DMS 273 (cell line): Measurements from ENCODE around the gene ALG10.
"Not testable (repeated sequence)": the region's sequence is repeated elsewhere in the genome, so short reads cannot be mapped to it uniquely, and the experiment has no call there.

Experiments used
- DNase-seq: peaks from one replicate; lab custom pipeline; 2025; ENCODE audit not compliant: unreplicated experiment; lab: John Stamatoyannopoulos, UW

Gene ALG10, protein sequence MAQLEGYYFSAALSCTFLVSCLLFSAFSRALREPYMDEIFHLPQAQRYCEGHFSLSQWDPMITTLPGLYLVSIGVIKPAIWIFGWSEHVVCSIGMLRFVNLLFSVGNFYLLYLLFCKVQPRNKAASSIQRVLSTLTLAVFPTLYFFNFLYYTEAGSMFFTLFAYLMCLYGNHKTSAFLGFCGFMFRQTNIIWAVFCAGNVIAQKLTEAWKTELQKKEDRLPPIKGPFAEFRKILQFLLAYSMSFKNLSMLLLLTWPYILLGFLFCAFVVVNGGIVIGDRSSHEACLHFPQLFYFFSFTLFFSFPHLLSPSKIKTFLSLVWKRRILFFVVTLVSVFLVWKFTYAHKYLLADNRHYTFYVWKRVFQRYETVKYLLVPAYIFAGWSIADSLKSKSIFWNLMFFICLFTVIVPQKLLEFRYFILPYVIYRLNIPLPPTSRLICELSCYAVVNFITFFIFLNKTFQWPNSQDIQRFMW

DNA sequence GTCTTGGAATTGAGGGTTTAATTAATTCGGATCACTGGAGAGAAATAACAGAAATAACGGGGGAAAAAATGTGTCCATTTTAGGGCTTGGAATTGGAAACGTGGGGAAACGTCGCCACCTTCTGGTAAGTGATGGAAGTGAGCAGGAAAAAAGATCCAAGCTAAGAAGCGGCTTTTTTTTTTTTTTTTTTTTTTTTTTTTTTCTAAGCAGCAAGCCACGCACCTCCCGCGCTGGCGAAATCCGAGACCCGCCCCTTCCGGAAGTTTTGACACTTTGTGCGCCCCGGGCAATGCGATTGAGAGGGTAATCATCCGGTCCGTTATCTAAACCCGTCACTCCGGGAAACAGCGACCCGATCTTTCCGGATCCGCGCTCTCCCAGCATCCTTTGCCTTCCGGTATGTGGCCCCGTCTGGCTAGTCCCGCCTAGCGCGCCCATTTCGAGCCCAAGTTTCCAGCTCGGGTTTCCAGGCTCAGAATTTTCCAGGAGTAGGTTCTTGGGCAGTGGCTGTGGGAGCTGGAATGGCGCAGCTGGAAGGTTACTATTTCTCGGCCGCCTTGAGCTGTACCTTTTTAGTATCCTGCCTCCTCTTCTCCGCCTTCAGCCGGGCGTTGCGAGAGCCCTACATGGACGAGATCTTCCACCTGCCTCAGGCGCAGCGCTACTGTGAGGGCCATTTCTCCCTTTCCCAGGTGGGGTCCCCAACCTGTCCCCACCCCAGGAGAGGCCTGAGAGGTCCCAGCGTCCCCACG is at the start of gene ALG10:
Gene ALG10, plus strand, starts transcription at position 418 of the 752 bp plus-strand sequence. Its CDS starts 104 bp downstream, at position 522.
- peak; percentile 97 for DNase-seq

DNA sequence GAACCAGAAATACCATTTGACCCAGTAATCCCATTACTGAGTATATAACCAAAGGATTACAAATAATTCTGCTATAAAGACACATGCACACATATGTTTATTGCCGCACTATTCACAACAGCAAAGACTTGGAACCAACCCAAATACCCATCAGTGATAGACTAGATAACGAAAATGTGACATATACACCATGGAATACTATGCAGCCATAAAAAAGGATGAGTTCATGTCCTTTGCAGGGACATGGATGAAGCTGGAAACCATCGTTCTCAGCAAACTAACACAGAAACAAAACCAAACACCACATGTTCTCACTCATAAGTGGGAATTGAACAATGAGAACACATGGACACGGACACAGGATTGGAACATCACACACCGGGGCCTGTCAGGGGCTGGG is 49.4 kb upstream of the ALG10 start:
- DNase-seq = not testable (repeated sequence)

DNA sequence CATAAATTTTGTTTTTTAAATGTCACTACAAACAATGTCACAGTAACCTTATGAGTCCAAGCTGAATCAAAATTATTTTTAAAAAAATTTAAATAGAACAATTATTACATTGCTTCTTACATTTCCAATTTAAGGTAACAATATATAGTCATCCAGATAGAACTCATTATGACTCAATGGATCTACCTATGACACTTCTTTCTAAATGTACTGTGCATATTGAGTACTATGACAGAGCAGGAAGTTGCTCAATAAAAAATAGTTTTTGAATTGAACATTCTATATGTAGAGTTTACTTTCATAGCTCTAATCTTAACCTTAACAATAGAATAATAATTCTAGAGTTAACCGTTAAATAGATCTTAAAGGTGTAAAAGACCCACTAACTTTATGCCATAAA is 44.4 kb upstream of the ALG10 start:
- DNase-seq = no peak

DNA sequence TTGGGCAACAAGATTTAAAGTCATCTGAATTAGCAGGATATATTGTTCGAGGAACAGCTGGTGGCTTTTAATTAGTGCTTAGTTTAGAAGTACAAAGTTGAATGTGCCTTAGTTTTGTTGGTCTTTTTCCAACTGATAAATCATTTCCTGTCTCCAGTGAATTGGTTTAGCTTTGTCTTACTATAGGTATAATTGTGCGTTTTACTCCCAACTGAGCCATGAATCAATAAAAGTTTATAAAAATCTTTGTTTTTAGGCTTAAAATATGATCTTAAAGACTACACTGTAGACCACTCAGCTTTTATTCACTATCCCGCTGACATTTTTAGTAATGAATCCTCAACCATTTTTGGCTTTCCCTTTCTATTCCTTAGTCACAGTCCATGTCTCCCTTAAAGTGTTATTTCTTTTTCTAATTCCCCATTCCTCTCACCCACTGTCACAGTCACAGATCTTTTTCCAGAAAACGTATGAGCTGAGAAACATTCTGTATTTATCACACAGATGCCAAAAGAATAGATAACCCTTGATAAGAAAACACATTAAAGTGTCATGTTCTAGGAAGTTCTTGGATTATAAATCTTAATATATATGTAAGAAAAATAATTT is 34.0 kb upstream of the ALG10 start:
- no peak for DNase-seq

DNA sequence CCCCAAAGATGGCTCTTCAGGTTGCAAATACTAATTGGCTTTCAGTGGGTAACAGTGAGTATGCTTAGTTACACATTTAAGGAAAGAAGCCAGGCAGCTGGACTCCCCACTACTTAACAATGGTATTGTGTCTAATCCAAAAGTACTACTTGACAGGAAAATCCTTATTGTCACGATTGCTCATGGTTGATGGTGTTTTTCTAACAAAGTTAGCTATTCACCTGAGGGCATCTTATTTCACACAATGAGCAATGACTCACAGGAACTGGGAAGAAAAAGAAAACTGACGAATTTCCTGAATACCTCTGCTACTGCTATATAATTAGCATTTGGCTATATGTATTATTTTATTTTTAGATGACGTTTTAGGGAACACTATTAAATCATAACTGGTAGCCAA is 33.4 kb upstream of the ALG10 start:
- DNase-seq = no peak

DNA sequence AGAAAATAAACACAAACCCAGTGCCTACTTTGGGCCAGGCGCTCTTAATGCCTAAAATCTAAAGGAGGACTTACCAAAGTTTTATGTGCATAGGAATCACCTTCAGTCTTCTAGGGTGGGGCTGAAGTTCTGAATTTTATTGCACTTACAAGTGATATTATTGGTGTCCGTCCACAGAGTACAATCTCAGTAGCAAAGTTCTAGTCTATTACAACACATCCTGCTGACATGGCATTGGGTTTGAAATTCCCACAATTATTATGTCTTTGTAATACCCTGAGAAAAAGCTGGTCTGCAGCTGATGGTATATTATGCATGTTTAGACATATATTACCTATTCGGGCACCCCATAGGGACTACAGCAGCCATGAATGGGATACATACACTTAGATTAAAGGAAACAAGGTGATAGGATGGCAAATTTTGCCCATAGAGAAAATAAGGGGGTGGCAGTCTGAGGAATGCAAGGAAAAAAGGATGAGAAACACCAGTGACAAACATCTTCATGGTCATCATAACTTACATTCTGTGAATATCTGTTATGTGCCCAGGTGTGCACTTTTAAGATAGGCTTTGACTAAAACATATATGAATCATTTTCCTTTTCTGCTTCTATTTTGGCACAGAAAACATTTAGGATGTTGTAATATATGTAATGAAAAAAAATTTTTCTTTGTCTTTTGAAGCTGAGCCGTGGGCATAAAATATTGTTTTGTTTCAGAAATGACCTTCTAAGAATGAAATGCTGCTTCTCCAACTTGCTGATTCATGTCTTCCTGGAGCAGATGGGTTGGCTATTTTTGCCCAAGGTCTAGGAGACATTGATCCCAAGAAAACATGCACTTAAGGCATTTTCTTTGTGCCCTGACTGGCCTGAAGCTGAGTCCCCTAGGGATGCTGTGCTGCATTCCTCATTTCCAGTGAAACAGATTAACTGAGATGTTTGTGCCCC is 27.2 kb upstream of the ALG10 start:
- no peak for DNase-seq

DNA sequence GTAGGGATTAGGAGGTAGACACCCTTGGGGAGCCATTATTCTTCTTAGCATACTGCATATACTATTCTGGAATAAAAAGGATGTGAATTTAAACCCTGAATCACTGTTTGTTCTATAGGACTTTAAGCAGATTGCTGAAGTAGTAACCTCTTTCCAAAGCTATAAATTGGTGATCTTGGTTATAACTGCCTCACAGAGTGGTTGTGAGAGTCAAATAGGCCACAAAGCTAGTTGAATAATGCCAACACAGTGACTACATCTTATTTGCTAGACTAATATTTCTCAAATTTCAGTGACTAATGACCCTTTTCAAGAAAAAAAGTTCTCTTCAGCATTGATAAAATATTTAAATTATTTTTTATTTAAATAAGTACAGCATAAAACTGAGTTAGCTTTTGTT is 13.5 kb upstream of the ALG10 start:
- not testable (repeated sequence) for DNase-seq

DNA sequence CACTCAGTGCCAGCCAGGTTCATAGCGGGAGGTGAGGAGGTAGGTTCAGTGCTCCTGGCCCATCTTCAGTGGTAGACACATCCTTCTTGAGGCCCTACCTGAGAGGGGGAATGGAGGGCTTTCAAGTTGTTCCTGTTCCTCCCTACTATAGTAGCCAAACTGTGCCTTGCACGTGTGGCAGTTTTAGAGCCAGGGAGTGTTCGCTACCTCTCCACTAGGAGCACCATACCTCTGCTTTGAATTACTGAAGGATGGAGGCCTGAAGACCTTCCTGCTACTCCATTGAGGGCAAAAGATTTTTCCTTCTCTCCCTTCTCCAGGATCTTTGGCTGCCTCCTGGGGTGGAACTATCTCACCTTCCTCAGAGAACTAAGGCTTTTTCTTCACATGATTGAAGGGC is 5.9 kb upstream of the ALG10 start:
- peak; percentile 0 for DNase-seq

DNA sequence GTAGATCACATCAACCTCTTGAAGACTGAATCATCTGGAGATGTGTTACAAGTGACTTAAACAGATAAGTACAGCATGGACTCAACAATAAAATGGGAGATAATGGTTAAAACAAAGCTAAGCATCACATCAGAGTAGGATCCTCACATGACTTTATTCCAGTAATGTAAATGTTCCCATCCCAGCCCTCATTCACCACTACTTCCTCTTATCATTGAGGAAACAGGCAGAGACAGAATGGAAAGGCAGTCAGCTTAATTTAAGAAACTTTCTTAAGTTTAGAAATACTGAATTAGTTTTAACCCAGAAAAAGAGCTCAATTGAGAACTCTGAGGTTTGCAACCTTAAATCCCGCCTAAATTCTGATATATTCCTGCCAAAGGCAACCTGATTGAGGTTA is 1.2 kb upstream of the ALG10 start:
- no peak for DNase-seq

DNA sequence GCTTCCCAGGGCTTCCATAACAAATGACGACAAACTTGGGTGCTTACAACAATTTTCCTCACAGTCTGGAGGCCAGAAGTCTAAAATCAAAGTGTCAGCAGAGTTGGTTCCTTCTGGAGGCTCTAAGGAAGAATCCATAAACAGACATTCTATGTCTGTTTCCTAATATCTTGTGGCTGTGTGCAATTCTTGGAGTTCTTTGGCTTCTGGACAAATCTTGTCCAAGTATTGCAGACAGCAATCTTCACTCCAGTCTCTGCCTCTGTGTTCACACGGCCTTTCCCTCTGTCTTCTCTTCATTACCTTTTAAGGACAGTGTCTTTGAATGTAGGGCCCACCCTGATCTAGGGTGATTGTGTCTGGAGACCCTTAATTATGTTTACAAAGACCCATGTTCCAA is 5.4 kb downstream of the ALG10 start:
- not testable (repeated sequence) for DNase-seq

DNA sequence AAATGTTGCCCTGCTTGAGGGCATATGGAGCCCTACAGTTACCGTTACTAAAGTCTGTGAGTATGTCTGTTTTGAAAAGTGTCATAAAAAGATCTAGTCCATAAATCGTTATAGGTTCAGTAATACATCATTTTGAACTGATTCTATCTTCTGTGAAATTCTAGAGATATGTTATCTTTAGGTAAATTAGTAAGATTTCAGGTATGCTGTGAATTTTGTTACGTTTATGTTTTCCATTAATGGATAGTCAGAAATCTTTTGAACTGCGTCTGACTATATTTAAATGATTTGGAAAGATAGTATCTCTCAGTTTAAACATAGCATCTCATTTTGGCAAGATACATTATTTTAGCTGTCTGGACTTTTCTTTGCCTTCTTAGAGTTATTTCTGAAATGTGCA is 8.3 kb downstream of the ALG10 start:
- DNase-seq = no peak

DNA sequence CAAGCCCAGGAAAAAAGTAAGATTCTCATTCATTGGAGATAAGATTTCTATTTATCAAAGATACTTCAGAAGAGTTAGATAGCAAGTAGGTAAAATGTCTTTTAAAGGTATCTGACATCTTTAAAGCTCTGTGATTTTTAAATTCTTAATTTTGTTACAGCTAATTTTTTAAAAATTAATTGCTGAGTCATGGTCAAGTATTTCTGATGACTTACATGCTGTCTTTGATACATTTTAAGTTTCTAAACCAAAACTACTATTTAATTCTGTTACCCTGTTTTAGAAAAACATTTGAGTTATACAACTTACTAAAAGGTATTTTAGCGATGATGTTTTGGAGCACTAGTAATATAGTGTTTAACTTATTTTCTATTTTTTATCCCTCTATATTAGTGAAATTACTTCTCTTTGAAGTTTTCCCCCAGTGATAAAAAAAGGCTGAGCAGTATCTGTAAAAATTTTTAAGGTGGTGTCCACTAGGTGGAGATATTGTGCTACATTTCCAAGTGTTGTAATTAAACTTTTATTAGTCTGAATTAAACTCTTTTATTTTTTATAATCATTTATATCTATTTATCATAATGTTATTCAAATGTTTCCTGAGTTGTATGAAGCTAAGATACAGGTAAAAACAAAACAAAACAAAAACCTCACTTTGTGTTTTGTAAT is 11.5 kb downstream of the ALG10 start:
- DNase-seq = peak; percentile 42

DNA sequence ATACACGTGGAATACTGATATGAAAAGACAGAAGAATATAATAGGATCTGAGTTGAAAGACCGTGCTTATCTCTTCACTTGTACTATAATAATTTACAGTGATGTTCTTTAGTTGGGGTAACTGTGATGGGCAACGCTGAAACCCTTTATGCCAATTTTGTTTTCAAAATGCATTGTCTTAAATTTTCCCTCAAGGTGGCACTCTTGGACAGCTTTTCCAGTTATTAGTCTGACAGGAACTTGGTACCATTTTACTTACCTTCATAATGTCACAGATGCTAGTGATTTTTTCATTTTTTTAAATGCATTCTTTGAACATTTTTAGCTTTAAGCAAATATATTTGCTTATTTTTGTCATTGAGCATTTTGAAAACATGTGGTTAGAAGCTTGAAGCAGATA is 16.1 kb downstream of the ALG10 start:
- peak; percentile 49 for DNase-seq

DNA sequence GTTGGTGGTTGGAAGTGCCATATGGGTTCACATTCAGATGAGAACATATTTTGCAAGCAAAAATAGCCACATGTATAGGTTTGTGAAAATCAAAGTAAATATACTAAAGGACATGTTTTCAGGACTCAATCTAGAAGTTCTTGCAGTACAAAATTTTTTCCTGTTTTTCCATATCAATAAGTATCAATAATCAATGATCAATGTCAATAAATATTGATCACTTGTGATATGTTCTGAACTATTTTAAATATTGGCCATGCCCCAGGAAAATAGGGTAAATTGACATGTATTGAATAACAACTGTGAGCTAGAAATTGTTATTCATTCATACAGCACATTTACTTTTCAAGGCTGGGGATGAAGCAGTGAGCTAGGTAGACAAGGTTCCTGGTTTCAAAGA is 24.3 kb downstream of the ALG10 start:
- no peak for DNase-seq

DNA sequence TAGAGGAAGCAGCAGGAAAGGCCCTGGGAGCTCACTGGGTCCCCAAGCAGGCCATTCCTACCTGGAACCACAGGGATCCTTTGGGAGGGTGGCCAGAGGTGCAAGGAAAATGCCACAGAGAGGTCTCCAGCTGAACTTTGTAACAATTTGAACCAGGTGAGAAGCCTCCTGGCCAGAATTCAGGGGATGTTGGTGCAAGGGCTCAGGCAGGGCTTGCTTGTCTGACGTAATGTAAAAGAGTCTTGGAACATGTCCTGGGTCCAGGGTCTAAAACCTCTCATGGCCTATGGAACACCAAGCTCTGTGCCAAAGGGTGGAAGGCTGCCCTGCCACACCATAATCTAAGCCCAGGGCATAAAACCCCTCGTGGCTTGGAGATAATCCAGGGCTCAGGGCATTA is 25.6 kb downstream of the ALG10 start:
- DNase-seq = not testable (repeated sequence)

DNA sequence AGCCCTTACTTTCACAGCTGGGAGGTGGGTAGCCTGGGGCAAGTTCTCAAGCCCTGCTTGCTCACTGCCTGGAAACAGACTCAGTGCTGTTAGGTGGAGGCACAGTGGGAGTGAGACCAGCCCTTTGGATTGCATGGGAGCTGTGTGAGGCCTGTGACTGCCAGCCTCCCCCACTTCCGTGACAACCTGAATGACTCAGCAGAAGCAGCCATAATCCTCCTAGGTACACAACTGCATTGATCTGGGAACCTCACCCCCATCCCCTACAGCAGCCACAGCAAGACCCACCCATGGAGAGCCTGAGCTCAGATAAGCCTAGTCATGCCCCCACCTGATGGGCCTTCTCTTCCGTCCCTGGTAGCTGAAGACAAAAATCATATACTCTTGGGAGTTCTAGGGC is 26.4 kb downstream of the ALG10 start:
- no peak for DNase-seq

DNA sequence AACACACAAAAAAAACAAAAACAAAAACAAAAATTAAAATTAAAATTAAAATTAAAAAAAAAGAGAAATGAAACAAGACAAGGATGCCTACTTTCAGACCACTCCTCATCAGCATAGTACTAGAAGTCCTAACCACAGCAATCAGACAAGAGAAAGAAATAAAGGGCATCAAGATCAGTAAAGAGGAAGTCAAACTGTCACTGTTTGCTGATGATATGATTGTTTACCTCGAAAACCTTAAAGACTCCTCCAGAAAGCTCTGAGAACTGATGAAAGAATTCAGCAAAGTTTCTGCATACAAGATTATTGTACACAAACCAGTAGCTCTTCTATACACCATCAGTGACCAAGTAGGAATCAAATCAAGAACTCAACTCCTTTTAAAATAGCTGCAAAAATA is 29.2 kb downstream of the ALG10 start:
- no peak for DNase-seq

DNA sequence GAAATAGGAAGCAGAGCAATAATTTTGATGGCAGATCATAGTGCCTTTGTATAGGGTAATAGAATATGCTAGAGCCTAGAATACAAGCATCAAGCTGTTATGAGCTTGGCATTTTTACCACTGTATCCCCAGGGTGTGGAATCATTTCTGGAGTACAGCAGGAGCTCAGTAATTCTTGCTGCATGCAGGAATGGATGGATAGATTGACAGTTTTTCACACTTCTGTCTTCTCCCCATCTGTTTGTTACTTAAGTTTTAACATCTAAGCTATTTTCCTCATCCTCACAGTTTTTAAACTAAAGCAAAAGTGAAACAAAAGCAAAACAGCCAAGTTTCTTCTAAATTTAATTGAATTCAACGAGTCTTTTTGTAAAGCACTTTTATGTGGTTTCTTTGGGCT is 32.6 kb downstream of the ALG10 start:
- no peak for DNase-seq
